Smooth muscle cell (in vitro differentiated cells): ENCODE measurements around the gene MYO9A. TPM values are rescaled to one million over a fixed set of nuclear protein-coding genes. Genes with fewer than 3 reads are reported as not detected.

Source experiments
- DNase-seq: peaks from one replicate; lab custom pipeline; 2025; ENCODE audit not compliant: unreplicated experiment; lab: John Stamatoyannopoulos, UW
- H2AFZ ChIP-seq: fragments of 200-600 bp; sonication (generic); 2 replicates; pipeline ENCODE4 v1.6.0; 2016; ENCODE audit warnings: antibody characterized with exemption, low read depth, mild to moderate bottlenecking
- H3F3A ChIP-seq: fragments of 200-600 bp; sonication (generic); 2 replicates; pipeline ENCODE4 v1.6.0; 2017; ENCODE audit warnings: antibody characterized with exemption, low read depth
- H3K27ac ChIP-seq: fragments of 200-600 bp; sonication (generic); 2 replicates; pipeline ENCODE4 v1.5.1; 2016; ENCODE audit warnings: low read depth, mild to moderate bottlenecking
- H3K27me3 ChIP-seq: fragments of 200-600 bp; sonication (generic); 2 replicates; pipeline ENCODE4 v1.6.1; 2016; ENCODE audit warnings: low read depth, mild to moderate bottlenecking
- H3K36me3 ChIP-seq: fragments of 200-600 bp; sonication (generic); 2 replicates; pipeline ENCODE4 v1.5.1; 2016; ENCODE audit warnings: low read depth
- H3K4me1 ChIP-seq: fragments of 200-600 bp; sonication (generic); 2 replicates; pipeline ENCODE4 v1.5.1; 2016; ENCODE audit warnings: low read depth
- H3K4me2 ChIP-seq: fragments of 200-600 bp; sonication (generic); 2 replicates; pipeline ENCODE4 v1.6.0; 2016; ENCODE audit warnings: mild to moderate bottlenecking
- H3K4me3 ChIP-seq: fragments of 200-600 bp; sonication (generic); 2 replicates; pipeline ENCODE4 v1.5.1; 2016; ENCODE audit warnings: mild to moderate bottlenecking
- H3K79me2 ChIP-seq: fragments of 200-600 bp; sonication (generic); 2 replicates; pipeline ENCODE4 v1.6.0; 2016; ENCODE audit warnings: low read depth, mild to moderate bottlenecking
- H3K9ac ChIP-seq: fragments of 200-600 bp; sonication (generic); 2 replicates; pipeline ENCODE4 v1.6.0; 2016; ENCODE audit warnings: low read depth
- H3K9me3 ChIP-seq: fragments of 200-600 bp; sonication (generic); replicated peaks from 2 replicates; pipeline ENCODE4 v1.5.1; 2016; ENCODE audit warnings: low read depth
- H4K20me1 ChIP-seq: fragments of 200-600 bp; sonication (generic); 2 replicates; pipeline ENCODE4 v1.6.0; 2016; ENCODE audit warnings: low read depth
- WGBS: methylation state at CpG from one replicate; pipeline ENCODE4 v1.1.7; 2016; ENCODE audit warnings: low lambda C conversion rate; 5-methylcytosine and 5-hydroxymethylcytosine counted together
- polyA plus RNA-seq: library from polyadenylated mRNA; unstranded; fragments of >200 nt; fragmentation: Nextera tagmentation; extraction: Ambion mirVana; gene quantifications from 2 replicates; pipeline ENCODE4 v1.2.1, GENCODE V29; 2016
- total RNA-seq: library from RNA; depleted of rRNA; stranded (reverse); fragments of >200 nt; gene quantifications from 2 replicates; pipeline ENCODE4 v1.2.3, GENCODE V29; 2014
- TF ChIP-seq, protein P1 (sequence below): fragments of 200-600 bp; sonication (generic); IDR thresholded peaks from 2 replicates; pipeline ENCODE4 v1.5.1; 2017; ENCODE audit warnings: borderline replicate concordance, mild to moderate bottlenecking, antibody characterized with exemption; ENCODE audit not compliant: insufficient read depth, poor library complexity, severe bottlenecking

MYO9A gene
- total and polyA plus RNA-seq, 2 experiments from 2014 or later, result 10.7 to 36.9 TPM

DNA sequence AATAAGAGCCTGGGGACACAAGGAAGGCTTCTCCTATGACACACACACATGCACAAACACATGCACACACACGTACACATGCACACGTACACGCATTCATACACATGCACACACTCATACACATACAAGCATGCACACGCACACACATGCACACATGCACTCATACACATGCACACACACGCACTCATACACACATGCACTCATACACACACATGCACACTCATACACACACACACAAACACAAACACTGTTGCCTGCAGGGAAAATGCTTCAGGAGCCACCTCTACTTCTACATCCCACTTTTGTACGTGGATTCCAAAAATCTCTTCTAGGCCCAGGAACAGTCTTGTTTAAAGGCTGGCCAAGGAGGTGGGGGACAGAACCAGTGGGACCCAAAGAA is 328.3 kb downstream of the MYO9A start:
- H3K27ac ChIP-seq, result no peak overlapping the region
- H3K4me2 ChIP-seq, result no peak overlapping the region
- no peak overlapping the region for H2AFZ ChIP-seq
- H3F3A ChIP-seq, result no peaks in the 10 kb centered on the region
- no peaks in the 10 kb centered on the region for H3K4me1 ChIP-seq
- no peak for DNase-seq
- H4K20me1 ChIP-seq, result no peaks in the 10 kb centered on the region
- no peaks in the 10 kb centered on the region for H3K27me3 ChIP-seq
- no peak overlapping the region for H3K4me3 ChIP-seq
- H3K9me3 ChIP-seq, result no peaks in the 10 kb centered on the region
- no peaks in the 10 kb centered on the region for H3K79me2 ChIP-seq
- no peaks in the 10 kb centered on the region for H3K36me3 ChIP-seq
- over 99% methylated on average over 6 of the region's 6 CpGs for WGBS
- TF ChIP-seq, protein P1, sequence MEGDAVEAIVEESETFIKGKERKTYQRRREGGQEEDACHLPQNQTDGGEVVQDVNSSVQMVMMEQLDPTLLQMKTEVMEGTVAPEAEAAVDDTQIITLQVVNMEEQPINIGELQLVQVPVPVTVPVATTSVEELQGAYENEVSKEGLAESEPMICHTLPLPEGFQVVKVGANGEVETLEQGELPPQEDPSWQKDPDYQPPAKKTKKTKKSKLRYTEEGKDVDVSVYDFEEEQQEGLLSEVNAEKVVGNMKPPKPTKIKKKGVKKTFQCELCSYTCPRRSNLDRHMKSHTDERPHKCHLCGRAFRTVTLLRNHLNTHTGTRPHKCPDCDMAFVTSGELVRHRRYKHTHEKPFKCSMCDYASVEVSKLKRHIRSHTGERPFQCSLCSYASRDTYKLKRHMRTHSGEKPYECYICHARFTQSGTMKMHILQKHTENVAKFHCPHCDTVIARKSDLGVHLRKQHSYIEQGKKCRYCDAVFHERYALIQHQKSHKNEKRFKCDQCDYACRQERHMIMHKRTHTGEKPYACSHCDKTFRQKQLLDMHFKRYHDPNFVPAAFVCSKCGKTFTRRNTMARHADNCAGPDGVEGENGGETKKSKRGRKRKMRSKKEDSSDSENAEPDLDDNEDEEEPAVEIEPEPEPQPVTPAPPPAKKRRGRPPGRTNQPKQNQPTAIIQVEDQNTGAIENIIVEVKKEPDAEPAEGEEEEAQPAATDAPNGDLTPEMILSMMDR, result no peak
- no peak overlapping the region for H3K9ac ChIP-seq

DNA sequence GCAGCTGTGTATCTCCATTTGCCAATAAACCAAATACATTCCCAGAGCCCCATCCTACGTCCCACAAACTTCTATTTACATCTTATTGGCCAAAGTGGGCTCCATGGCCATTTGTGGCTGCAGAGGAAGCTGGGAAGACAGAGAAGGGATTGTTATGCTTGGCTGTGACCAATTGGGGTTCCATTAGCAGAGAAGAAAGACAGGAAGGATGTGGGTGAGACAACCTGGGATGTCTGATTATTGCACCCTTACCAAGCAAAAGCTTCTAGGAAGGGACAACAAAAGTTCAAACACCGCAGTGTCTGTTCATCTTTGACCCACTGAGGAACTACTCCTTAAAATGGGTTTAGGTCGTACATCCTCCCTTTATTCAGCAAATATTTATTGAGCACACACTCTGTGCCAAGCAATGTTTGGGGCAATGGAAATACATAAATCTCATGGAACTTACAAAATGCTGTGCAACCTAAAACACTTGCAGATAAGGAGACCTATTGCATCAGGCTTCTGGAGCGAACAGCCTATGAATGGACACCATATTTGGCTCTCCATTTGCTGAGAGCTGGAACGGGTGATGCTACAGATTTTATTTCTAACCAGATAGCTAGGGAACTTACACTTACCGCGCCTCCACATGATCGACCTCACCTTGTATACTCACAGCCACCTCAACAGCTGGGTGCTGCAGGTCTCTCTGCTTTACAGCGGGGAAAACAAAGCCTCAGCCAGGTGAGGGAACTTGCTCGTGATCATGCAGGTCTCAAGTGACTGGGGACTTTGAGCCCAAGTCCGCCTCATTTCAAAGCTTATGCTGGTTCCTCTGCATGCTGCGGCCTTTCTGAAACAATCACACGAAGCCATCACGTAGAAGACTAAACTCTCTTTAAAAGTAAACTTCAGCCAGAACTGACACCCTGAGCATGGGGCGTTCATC is 329.0 kb downstream of the MYO9A start:
- Histone ChIP-seq H3K9me3 (no peaks in the 10 kb centered on the region), H2AFZ (no peak overlapping the region), H3K4me3 (no peak overlapping the region), H4K20me1 (no peaks in the 10 kb centered on the region), H3K36me3 (no peaks in the 10 kb centered on the region), H3K4me1 (no peaks in the 10 kb centered on the region), H3K27me3 (no peaks in the 10 kb centered on the region), H3K4me2 (no peak overlapping the region), H3F3A (no peaks in the 10 kb centered on the region), H3K27ac (no peak overlapping the region), H3K79me2 (no peaks in the 10 kb centered on the region), H3K9ac (no peak overlapping the region)
- 89% methylated on average over 15 of the region's 15 CpGs for WGBS
- TF ChIP-seq, protein P1, result no peak
- no peak for DNase-seq

DNA sequence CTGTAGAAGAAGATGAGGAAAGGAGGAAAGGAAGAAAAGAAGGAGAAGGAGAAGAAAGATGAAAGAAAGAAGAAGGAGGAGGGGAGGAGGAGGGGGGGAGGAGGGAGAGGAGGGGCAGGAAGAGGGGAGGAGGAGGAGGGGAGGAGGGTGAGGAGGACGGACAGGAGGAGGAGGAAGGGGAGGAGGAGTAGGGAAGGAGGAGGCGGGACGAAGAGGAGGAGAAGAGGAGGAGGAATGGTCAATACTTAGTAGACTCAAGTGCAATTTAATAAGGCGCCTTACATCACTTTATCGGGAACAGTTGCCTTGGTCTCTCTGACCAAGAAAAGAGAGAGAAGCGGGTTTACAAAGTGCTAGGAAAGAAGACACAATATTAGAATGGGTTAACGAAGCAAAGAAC is 331.3 kb downstream of the MYO9A start:
- Histone ChIP-seq H3K4me3 (no peak overlapping the region), H3K9me3 (no peaks in the 10 kb centered on the region), H4K20me1 (no peaks in the 10 kb centered on the region), H3F3A (no peaks in the 10 kb centered on the region), H3K79me2 (no peaks in the 10 kb centered on the region), H3K9ac (no peak overlapping the region), H3K36me3 (no peaks in the 10 kb centered on the region), H3K27me3 (no peaks in the 10 kb centered on the region), H2AFZ (no peak overlapping the region), H3K27ac (no peak overlapping the region), H3K4me2 (no peak overlapping the region), H3K4me1 (no peaks in the 10 kb centered on the region)
- no peak for DNase-seq
- WGBS, result 77% methylated on average over 7 of the region's 7 CpGs
- TF ChIP-seq, protein P1, result no peak
